AG10803 (cell line): Measurements from ENCODE around the gene VLDLR.

Experiments used
- DNase-seq: peaks from one replicate; pipeline ENCODE4 v3.0.0; 2010; ENCODE audit warnings: low read depth
- H3K4me3 ChIP-seq: 2 replicates; pipeline ENCODE4 v1.5.1; 2011; ENCODE audit warnings: mild to moderate bottlenecking, low read length, control low read depth
- CTCF ChIP-seq: conservative IDR thresholded peaks from 2 replicates; pipeline ENCODE4 v1.5.1; 2011; ENCODE audit warnings: mild to moderate bottlenecking, low read length, control low read depth, inconsistent platforms

VLDLR gene

GRCh38 chr9:2686911-2687310 lies 65.3 kb downstream of the VLDLR start:
- DNase-seq, result no peak
- TF ChIP-seq CTCF, result no peak
- H3K4me3 ChIP-seq, result no peak overlapping the region

GRCh38 chr9:2688636-2689035 lies 67.0 kb downstream of the VLDLR start:
- H3K4me3 ChIP-seq, result no peak overlapping the region
- no peak for DNase-seq
- no peak for TF ChIP-seq CTCF

- no peak for TF ChIP-seq CTCF
- DNase-seq, result no peak
- no peak overlapping the region for H3K4me3 ChIP-seq
Measured at GRCh38 chr9:2691212-2691611, 69.6 kb downstream of the VLDLR start.

GRCh38 chr9:2691626-2692025 lies 70.0 kb downstream of the VLDLR start:
- no peak for TF ChIP-seq CTCF
- H3K4me3 ChIP-seq, result no peak overlapping the region
- peak; percentile 11 for DNase-seq

GRCh38 chr9:2693056-2693455 lies 71.5 kb downstream of the VLDLR start:
- TF ChIP-seq CTCF, result no peak
- DNase-seq, result no peak
- no peak overlapping the region for H3K4me3 ChIP-seq

- DNase-seq, result no peak
- TF ChIP-seq CTCF, result no peak
- no peak overlapping the region for H3K4me3 ChIP-seq
Measured at GRCh38 chr9:2697492-2697891, 75.9 kb downstream of the VLDLR start.

- TF ChIP-seq CTCF, result no peak
- no peak for DNase-seq
- no peak overlapping the region for H3K4me3 ChIP-seq
Measured at GRCh38 chr9:2700398-2700797, 78.8 kb downstream of the VLDLR start.
